HFFc6 (cell line): ENCODE results near the gene PDE5A. TPM values are rescaled to one million over a fixed set of nuclear protein-coding genes. Genes with fewer than 3 reads are reported as not detected.
"Not testable (repeated sequence)": the region's sequence is repeated elsewhere in the genome, so short reads cannot be mapped to it uniquely, and the experiment has no call there.

ENCODE experiments used
- DNase-seq: peaks from one replicate; pipeline ENCODE4 v3.0.0-alpha.2; 2018
- H3K27ac Mint-ChIP-seq: 2 replicates; pipeline ENCODE4 v1.8.0; 2020; ENCODE audit warnings: mild to moderate bottlenecking, mixed read lengths
- H3K27me3 Mint-ChIP-seq: 2 replicates; pipeline ENCODE4 v1.8.0; 2021; ENCODE audit warnings: mild to moderate bottlenecking, moderate library complexity, mixed read lengths; ENCODE audit not compliant: insufficient read depth
- H3K36me3 Mint-ChIP-seq: 2 replicates; pipeline ENCODE4 v1.8.0; 2021; ENCODE audit warnings: low read depth, mixed read lengths
- H3K4me1 Mint-ChIP-seq: 2 replicates; pipeline ENCODE4 v1.8.0; 2020; ENCODE audit warnings: low read depth, mixed read lengths
- H3K4me3 Mint-ChIP-seq: 2 replicates; pipeline ENCODE4 v1.8.0; 2020; ENCODE audit warnings: mild to moderate bottlenecking, moderate library complexity, mixed read lengths
- H3K9me3 Mint-ChIP-seq: 2 replicates; pipeline ENCODE4 v1.8.0; 2020; ENCODE audit warnings: mild to moderate bottlenecking, mixed read lengths
- CTCF ChIP-seq: fragments of 200-600 bp; sonication (generic); IDR thresholded peaks from 2 replicates; pipeline ENCODE4 v1.5.0; 2021; ENCODE audit warnings: antibody characterized with exemption, mild to moderate bottlenecking
- total RNA-seq, 6 experiments: library from RNA; stranded (reverse); fragmentation: NEBNext Ultra II Directional; extraction: Animal tissue kit (Norgen Biotek cat#: 25700); gene quantifications; 2 replicates in 1 of 6; 3 replicates in 5 of 6; pipeline ENCODE4 v1.2.3, GENCODE V29; 2021

PDE5A gene
- total RNA-seq, 6 experiments from 2014 or later, result 13.3 to 23.2 (median 18.6) TPM

DNA sequence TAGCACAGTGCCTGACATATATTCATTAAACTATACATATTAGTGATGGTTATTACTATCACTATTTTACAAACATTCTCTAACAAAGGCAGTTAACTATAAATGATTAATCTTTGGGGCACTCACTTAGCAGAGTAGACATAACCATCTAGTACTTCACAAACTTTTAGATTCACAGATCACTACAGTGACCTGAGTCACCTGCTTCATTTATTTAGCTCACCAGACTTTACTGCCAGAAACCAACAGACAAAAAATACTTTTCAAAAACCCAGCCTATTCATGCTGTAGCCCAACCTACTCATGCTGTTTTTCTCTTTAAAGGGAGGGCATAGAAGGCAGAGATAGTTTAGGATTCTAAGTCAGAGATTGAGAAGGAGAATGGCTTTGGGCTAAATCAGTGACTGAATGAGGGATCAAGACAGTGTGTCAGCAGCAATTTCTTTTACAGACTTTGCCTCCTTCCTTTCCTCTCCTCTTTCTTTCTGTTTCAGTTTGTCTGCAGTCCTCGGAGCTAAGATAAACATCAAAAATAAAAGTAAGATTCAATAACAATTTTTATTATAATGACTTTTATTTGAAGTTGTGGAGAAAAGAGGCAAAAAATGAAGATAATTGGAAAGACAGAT, 34.7 kb upstream of the PDE5A start:
- TF ChIP-seq CTCF, result no peak
- Mint-ChIP-seq H3K4me3 (peak overlapping the region; percentile 36), H3K27me3 (peaks cover under 1% of the 10 kb centered on the region; the same call in 1 of the 2 replicates), H3K36me3 (no peaks in the 10 kb centered on the region), H3K9me3 (no peaks in the 10 kb centered on the region), H3K4me1 (peaks cover 34% of the 10 kb centered on the region), H3K27ac (no peak overlapping the region)
- DNase-seq, result no peak

DNA sequence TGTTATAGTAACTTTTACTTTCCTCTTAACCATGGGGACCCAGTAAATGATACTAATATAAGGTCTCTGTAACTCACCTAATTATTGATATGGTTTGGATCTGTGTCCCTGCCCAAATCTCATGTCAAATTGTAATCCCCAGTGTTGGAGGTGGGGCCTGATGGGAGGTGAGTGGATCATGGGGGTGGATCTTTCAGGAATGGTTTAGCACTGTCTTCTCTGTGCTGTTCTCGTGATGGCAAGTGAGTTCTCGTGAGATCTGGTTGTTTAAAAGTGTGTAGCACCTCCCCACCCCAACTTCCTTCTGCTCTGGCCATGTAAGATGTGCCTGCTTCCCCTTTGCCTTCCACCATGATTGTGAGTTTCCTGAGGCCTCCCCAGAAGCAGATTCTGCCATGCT, 34.0 kb upstream of the PDE5A start:
- not testable (repeated sequence) for H3K27ac Mint-ChIP-seq, H3K27me3 Mint-ChIP-seq, H3K9me3 Mint-ChIP-seq, H3K36me3 Mint-ChIP-seq, DNase-seq, H3K4me3 Mint-ChIP-seq
- H3K4me1 Mint-ChIP-seq, result peaks cover 34% of the 10 kb centered on the region

DNA sequence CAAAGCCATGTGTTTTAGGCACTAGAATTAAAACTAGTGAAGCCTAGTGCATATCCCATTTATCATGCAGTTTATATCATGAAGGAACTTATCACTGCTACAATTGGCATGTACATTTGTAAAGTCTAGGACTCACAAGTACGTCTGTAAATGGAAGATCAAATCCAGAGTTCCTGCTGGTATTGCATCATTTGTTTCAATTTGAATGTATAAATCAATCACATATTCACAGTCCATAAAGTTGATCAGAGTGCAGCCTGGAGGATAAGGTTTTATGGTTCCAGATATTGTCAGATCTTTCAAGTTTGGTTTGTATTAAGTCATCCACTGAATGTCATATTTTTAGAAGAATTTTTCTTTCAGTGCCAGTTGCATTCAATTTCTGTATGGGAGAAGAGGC, 32.6 kb upstream of the PDE5A start:
- no peak for TF ChIP-seq CTCF
- H3K9me3 Mint-ChIP-seq, result no peaks in the 10 kb centered on the region
- no peaks in the 10 kb centered on the region for H3K36me3 Mint-ChIP-seq
- no peak overlapping the region for H3K4me3 Mint-ChIP-seq
- no peak overlapping the region for H3K27ac Mint-ChIP-seq
- H3K27me3 Mint-ChIP-seq, result no peaks in the 10 kb centered on the region
- H3K4me1 Mint-ChIP-seq, result peaks cover 29% of the 10 kb centered on the region
- no peak for DNase-seq

- H3K9me3 Mint-ChIP-seq, result no peaks in the 10 kb centered on the region
- peaks cover 29% of the 10 kb centered on the region for H3K4me1 Mint-ChIP-seq
- H3K27ac Mint-ChIP-seq, result peak overlapping the region; percentile 61; the same call in 1 of the 2 replicates
- DNase-seq, result peak; percentile 88
- H3K27me3 Mint-ChIP-seq, result no peaks in the 10 kb centered on the region
- no peak overlapping the region for H3K4me3 Mint-ChIP-seq
- no peak for TF ChIP-seq CTCF
- no peaks in the 10 kb centered on the region for H3K36me3 Mint-ChIP-seq
Measured at GRCh38 chr4:119659576-119659975, 31.0 kb upstream of the PDE5A start.

DNA sequence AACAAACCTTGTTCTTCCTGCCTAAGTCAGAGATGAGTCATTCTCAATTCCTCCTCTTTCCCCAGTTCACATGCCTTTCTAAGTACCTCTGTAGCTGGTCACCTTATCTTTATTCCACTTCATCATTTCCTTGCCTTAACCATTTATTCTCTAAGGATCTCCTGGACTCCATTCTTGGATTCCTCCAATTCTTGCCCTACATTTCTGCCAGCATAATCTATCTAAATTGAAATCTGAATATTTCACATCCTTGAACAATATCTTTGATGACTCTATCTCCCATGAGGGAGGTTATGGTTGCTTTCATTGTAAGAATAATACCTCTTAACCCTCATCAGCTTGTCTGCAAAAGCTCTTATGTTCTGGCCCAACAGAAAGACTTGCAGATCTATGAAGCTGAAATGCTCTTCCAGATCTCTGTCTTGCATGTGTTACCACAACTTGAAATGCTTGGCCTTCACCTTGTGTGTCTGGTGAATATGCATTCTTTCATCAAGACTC, 28.6 kb upstream of the PDE5A start:
- DNase-seq, result peak; percentile 24
- TF ChIP-seq CTCF, result no peak
- no peaks in the 10 kb centered on the region for H3K9me3 Mint-ChIP-seq
- H3K4me1 Mint-ChIP-seq, result peaks cover 22% of the 10 kb centered on the region
- H3K27ac Mint-ChIP-seq, result no peak overlapping the region
- H3K36me3 Mint-ChIP-seq, result no peaks in the 10 kb centered on the region
- H3K27me3 Mint-ChIP-seq, result no peaks in the 10 kb centered on the region
- no peak overlapping the region for H3K4me3 Mint-ChIP-seq

DNA sequence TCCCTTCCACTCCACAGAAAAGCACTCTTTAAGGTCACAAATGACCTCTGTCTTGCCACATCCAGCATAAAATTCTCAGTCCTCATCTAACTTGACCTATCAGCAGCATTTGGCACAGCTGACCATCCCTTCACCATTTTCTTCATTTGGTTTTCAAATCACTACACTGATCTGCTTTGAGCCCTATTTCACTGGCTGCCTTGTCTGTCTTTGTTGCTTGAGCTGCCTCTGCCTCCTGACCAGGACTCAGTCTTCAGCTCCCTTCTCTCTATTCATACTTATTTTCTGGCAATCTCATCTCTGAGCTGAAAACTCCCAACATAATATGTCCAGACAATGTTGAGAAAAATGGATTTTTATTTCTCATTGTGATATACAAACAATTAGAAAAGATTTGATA, 27.7 kb upstream of the PDE5A start:
- Mint-ChIP-seq H3K9me3 (no peaks in the 10 kb centered on the region), H3K27me3 (no peaks in the 10 kb centered on the region), H3K36me3 (no peaks in the 10 kb centered on the region), H3K27ac (no peak overlapping the region), H3K4me1 (peaks cover 24% of the 10 kb centered on the region), H3K4me3 (no peak overlapping the region)
- DNase-seq, result no peak
- TF ChIP-seq CTCF, result no peak
